Prostate gland (tissue), 2 donors: Measurements from ENCODE around the gene CES4A. TPM values are rescaled to one million over a fixed set of nuclear protein-coding genes. Genes with fewer than 3 reads are reported as not detected.
A peak's percentile ranks its signal among the peaks of the same experiment; 100 is the strongest.

Experiments
- DNase-seq: peaks from one replicate; pipeline ENCODE4 v3.0.0-alpha.2; 2019; ENCODE audit warnings: low spot score
- H3K27ac ChIP-seq, 2 donors: fragments of 200-600 bp; sonication (generic); 2 replicates each; pipeline ENCODE4 v1.5.1; 2017 to 2019
- H3K27me3 ChIP-seq: fragments of 200-600 bp; sonication (generic); replicated peaks from 2 replicates; pipeline ENCODE4 v1.5.1; 2019; ENCODE audit not compliant: insufficient read depth
- H3K36me3 ChIP-seq, 2 donors: fragments of 200-600 bp; sonication (generic); 1 replicate in 1 of 2; 2 replicates in 1 of 2; pipeline versions ENCODE4 v1.5.1 to v1.8.1; 2017 to 2019
- H3K4me1 ChIP-seq: fragments of 200-600 bp; sonication (generic); replicated peaks from 2 replicates; pipeline ENCODE4 v1.5.1; 2019
- H3K4me3 ChIP-seq, 2 donors: fragments of 200-600 bp; sonication (generic); 2 replicates each; pipeline ENCODE4 v1.5.1; 2017 to 2019
- H3K9me3 ChIP-seq: fragments of 200-600 bp; sonication (generic); 2 replicates; pipeline ENCODE4 v1.5.1; 2017
- CTCF ChIP-seq, 4 experiments: fragments of 200-600 bp in 2 of 4; fragments of 450-650 bp in 2 of 4; sonication (generic) in 2 of 4; IDR thresholded peaks; 1 replicate in 3 of 4; 2 replicates in 1 of 4; pipeline ENCODE4 v1.5.1; 2016 to 2019; ENCODE audit warnings: antibody characterized with exemption in 4 of 4, mild to moderate bottlenecking in 2 of 4, moderate library complexity in 2 of 4
- POLR2A ChIP-seq: fragments of 450-650 bp; IDR thresholded peaks from one replicate; pipeline ENCODE4 v1.6.1; 2016; ENCODE audit warnings: antibody characterized with exemption, mild to moderate bottlenecking
- POLR2AphosphoS5 ChIP-seq: sonication (generic); formaldehyde crosslinking; IDR thresholded peaks from one replicate; pipeline ENCODE4 v1.6.1; 2017; ENCODE audit warnings: antibody characterized with exemption
- WGBS: methylation state at CpG from one replicate; pipeline ENCODE4 v1.1.5; 2018; 5-methylcytosine and 5-hydroxymethylcytosine counted together
- intact Hi-C: fragments of 100-400 bp; cut with DNase I; formaldehyde crosslinking; loops from one replicate; pipeline ENCODE4 v1.14.2; 2022
- total RNA-seq, 2 donors: library from RNA; depleted of rRNA; stranded (reverse); fragments of >200 nt; gene quantifications; one replicate each; pipeline ENCODE4 v1.1.0, GENCODE V29; 2016

CES4A gene
- total RNA-seq, 2 donors from 2014 or later: 1.4 to 10.7 TPM

- no peaks in the 10 kb centered on the region for H3K27me3 ChIP-seq
- intact Hi-C loops: no loop called here
- WGBS: 77% methylated on average over 7 of the region's 7 CpGs
Observed at GRCh38 chr16:66958857-66959703, 29.3 kb upstream of the CES4A start.

GRCh38 chr16:66959704-66960161 lies 28.7 kb upstream of the CES4A start:
- intact Hi-C loops: no loop called here
- Histone ChIP-seq H3K27ac (no peak overlapping the region), H3K4me3 (no peak overlapping the region), H3K27me3 (no peaks in the 10 kb centered on the region), H3K9me3 (no peaks in the 10 kb centered on the region), H3K36me3 (no peaks in the 10 kb centered on the region), H3K4me1 (no peaks in the 10 kb centered on the region)
- WGBS: 40% methylated on average over 5 of the region's 5 CpGs
- no peak for DNase-seq
- no peak for TF ChIP-seq POLR2AphosphoS5
- no peak for TF ChIP-seq CTCF (IDR thresholded peaks at IDR 0.05)
- TF ChIP-seq POLR2A: no peak

More at GRCh38 chr16:66958857-66959703, 29.3 kb upstream of the CES4A start:
- no peak for TF ChIP-seq CTCF (IDR thresholded peaks at IDR 0.05)
- no peak for TF ChIP-seq POLR2A
- no peak for TF ChIP-seq POLR2AphosphoS5
- Histone ChIP-seq H3K9me3 (no peaks in the 10 kb centered on the region), H3K4me3 (no peak overlapping the region), H3K36me3 (no peaks in the 10 kb centered on the region), H3K27ac (no peak overlapping the region), H3K4me1 (no peaks in the 10 kb centered on the region)
- no peak for DNase-seq

DNA sequence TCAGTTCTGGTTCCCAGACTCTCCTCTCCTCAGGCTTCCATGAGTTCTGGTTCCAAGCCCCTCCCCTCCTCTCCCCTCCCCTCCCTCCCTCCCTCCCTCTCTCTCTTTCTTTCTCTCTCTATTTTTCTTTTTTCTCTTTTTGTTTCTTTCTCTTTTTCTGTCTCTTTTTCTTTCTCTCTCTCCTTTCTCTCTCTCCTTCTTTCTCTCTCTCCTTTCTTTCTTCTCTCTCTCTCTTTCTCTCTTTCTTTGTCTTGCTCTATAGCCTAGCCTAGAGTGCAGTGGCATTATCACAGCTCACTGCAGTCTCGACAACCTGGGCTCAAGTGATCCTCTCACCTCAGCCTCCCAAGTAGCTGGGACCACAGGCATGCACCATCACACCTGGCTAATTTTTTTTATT lies 28.1 kb upstream of the CES4A start:
- no peak overlapping the region for H3K27ac ChIP-seq
- H3K4me3 ChIP-seq: no peak overlapping the region
- DNase-seq: no peak
- 87% methylated on average over 1 of the region's 1 CpG for WGBS
- intact Hi-C loops: no loop called here
- TF ChIP-seq CTCF (IDR thresholded peaks at IDR 0.05): no peak
- no peak for TF ChIP-seq POLR2AphosphoS5
- no peak for TF ChIP-seq POLR2A
- no peaks in the 10 kb centered on the region for H3K4me1 ChIP-seq
- no peaks in the 10 kb centered on the region for H3K36me3 ChIP-seq
- H3K27me3 ChIP-seq: no peaks in the 10 kb centered on the region
- H3K9me3 ChIP-seq: no peaks in the 10 kb centered on the region

GRCh38 chr16:66961065-66961744 lies 27.2 kb upstream of the CES4A start, which contains the start of gene CES3:
Gene CES3, plus strand, starts transcription at chr16:66961266. Its CDS starts 42 bp downstream, at chr16:66961308.
- no peaks in the 10 kb centered on the region for H3K9me3 ChIP-seq
- no peaks in the 10 kb centered on the region for H3K4me1 ChIP-seq
- intact Hi-C loops: no loop called here
- H3K27me3 ChIP-seq: no peaks in the 10 kb centered on the region
- WGBS: 70% methylated on average over 16 of the region's 16 CpGs
- DNase-seq: no peak
- TF ChIP-seq POLR2A: no peak
- TF ChIP-seq POLR2AphosphoS5: no peak
- peak in 2 of 4 experiments; percentile 15 to 47 for TF ChIP-seq CTCF (IDR thresholded peaks at IDR 0.05)
- H3K27ac ChIP-seq: no peak within 1 kb of the TSS
- H3K4me3 ChIP-seq: no peak within 1 kb of the TSS
- H3K36me3 ChIP-seq: no peaks in the 10 kb centered on the region
